Measurements from ENCODE around the gene DNAJC27. TPM values are rescaled to one million over a fixed set of nuclear protein-coding genes. Genes with fewer than 3 reads are reported as not detected.

The DNAJC27 gene
- total and polyA plus RNA-seq, 9 of the 15 experiments (the other 6 are each of a cell fraction or from before 2014, with no cell fraction given) = 0.53 to 5.9 (median 3.0) TPM

- no peak for TF ChIP-seq HMBOX1 (IDR thresholded peaks at IDR 0.05)
- TF ChIP-seq, protein P1, sequence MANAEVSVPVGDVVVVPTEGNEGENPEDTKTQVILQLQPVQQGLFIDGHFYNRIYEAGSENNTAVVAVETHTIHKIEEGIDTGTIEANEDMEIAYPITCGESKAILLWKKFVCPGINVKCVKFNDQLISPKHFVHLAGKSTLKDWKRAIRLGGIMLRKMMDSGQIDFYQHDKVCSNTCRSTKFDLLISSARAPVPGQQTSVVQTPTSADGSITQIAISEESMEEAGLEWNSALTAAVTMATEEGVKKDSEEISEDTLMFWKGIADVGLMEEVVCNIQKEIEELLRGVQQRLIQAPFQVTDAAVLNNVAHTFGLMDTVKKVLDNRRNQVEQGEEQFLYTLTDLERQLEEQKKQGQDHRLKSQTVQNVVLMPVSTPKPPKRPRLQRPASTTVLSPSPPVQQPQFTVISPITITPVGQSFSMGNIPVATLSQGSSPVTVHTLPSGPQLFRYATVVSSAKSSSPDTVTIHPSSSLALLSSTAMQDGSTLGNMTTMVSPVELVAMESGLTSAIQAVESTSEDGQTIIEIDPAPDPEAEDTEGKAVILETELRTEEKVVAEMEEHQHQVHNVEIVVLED (CRISPR knock-in tag; IDR thresholded peaks at IDR 0.05) = peak; percentile 29
- peak; percentile 97 for TF ChIP-seq RBM25 (IDR thresholded peaks at IDR 0.05; ENCODE audit: low read depth, low read length, severe bottlenecking)
- TF ChIP-seq MCM7 (IDR thresholded peaks at IDR 0.05) = no peak
- TF ChIP-seq NR1H2 (CRISPR knock-in tag; IDR thresholded peaks at IDR 0.05) = no peak
- peak; percentile 76 for TF ChIP-seq EP400 (IDR thresholded peaks at IDR 0.05)
- TF ChIP-seq, protein P2, sequence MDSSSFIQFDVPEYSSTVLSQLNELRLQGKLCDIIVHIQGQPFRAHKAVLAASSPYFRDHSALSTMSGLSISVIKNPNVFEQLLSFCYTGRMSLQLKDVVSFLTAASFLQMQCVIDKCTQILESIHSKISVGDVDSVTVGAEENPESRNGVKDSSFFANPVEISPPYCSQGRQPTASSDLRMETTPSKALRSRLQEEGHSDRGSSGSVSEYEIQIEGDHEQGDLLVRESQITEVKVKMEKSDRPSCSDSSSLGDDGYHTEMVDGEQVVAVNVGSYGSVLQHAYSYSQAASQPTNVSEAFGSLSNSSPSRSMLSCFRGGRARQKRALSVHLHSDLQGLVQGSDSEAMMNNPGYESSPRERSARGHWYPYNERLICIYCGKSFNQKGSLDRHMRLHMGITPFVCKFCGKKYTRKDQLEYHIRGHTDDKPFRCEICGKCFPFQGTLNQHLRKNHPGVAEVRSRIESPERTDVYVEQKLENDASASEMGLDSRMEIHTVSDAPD (CRISPR knock-in tag; IDR thresholded peaks at IDR 0.05) = no peak
- TF ChIP-seq, protein P3, sequence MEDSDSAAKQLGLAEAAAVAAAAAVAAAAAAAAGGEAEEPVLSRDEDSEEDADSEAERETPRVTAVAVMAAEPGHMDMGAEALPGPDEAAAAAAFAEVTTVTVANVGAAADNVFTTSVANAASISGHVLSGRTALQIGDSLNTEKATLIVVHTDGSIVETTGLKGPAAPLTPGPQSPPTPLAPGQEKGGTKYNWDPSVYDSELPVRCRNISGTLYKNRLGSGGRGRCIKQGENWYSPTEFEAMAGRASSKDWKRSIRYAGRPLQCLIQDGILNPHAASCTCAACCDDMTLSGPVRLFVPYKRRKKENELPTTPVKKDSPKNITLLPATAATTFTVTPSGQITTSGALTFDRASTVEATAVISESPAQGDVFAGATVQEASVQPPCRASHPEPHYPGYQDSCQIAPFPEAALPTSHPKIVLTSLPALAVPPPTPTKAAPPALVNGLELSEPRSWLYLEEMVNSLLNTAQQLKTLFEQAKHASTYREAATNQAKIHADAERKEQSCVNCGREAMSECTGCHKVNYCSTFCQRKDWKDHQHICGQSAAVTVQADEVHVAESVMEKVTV (CRISPR knock-in tag; IDR thresholded peaks at IDR 0.05) = no peak
- TF ChIP-seq NR2C2 (CRISPR knock-in tag; IDR thresholded peaks at IDR 0.05) = peak; percentile 69
- TF ChIP-seq NR2C2 (tag; IDR thresholded peaks at IDR 0.05) = peak; percentile 87
- TF ChIP-seq BCLAF1 (IDR thresholded peaks at IDR 0.05; ENCODE audit: borderline replicate concordance in 1 of 2, control insufficient read depth in 1 of 2, low read depth in 2 of 2, low read length in 1 of 2) = 0 out of 4 replicates have a peak, but pooled peaks of 1 of the 2 experiments have one; percentile 36
- TF ChIP-seq TAF7 (tag; IDR thresholded peaks at IDR 0.05) = peak; percentile 75
- TF ChIP-seq ZNF124 (CRISPR knock-in tag; IDR thresholded peaks at IDR 0.05) = no peak
- TF ChIP-seq HLTF (IDR thresholded peaks at IDR 0.05) = no peak
- no peak for TF ChIP-seq ZNF134 (CRISPR knock-in tag; conservative IDR thresholded peaks at IDR 0.05)
- TF ChIP-seq NR4A1 (CRISPR knock-in tag; IDR thresholded peaks at IDR 0.05) = no peak
- TF ChIP-seq NR4A1 (tag; IDR thresholded peaks at IDR 0.05) = no peak
- no peak for TF ChIP-seq NFATC3 (IDR thresholded peaks at IDR 0.05)
- TF ChIP-seq NFRKB (IDR thresholded peaks at IDR 0.05; ENCODE audit: low read depth) = no peak; the same call in 1 of the 2 replicates
- peak; percentile 84 for TF ChIP-seq FOXJ2 (tag; IDR thresholded peaks at IDR 0.05)
- TF ChIP-seq EGR1 (conservative IDR thresholded peaks at IDR 0.05) = peak; percentile 98
These were observed at the start of gene DNAJC27 (continued) for GRCh38 chr2:24971536-24972314.

Data from K562 (cell line).